ENCODE data around the gene PIGQ. TPM values are rescaled to one million over a fixed set of nuclear protein-coding genes. Genes with fewer than 3 reads are reported as not detected.

The PIGQ gene
- total RNA-seq, 1 experiment from 2014 or later, result 83.5 TPM

GRCh38 chr16:555528-556473, 14.0 kb upstream of the PIGQ start:
- ChIA-PET CTCF (no interaction called here), POLR2A (no interaction called here)
- no TSS peak for BruUV-seq (replicated peaks)
- TF ChIP-seq REST (IDR thresholded peaks at IDR 0.05; ENCODE audit: insufficient read depth in 1 of 2, low read depth in 2 of 2, low read length in 1 of 2) (no peak), SIN3A (IDR thresholded peaks at IDR 0.05; ENCODE audit: borderline replicate concordance, insufficient read depth, low read depth, low read length) (no peak), CTCF (IDR thresholded peaks at IDR 0.05) (peak; percentile 41), POLR2AphosphoS5 (IDR thresholded peaks at IDR 0.05; ENCODE audit: low read depth, low read length) (no peak), TCF7L2 (IDR thresholded peaks at IDR 0.05; ENCODE audit: low read depth, low read length) (no peak)
- no peaks in the 10 kb centered on the region for H3K27me3 ChIP-seq (ENCODE audit: control insufficient read depth, insufficient read depth, low read length)
- H3K27ac ChIP-seq (ENCODE audit: low read length), result no peak overlapping the region
- ATAC-seq (no peak), DNase-seq (ENCODE audit: low read depth, low spot score) (no peak)
- no peaks in the 10 kb centered on the region for H3K9me3 ChIP-seq (ENCODE audit: control insufficient read depth, insufficient read depth, low read depth, low read length)
- no peak overlapping the region for H3K4me3 ChIP-seq (ENCODE audit: low read depth in 2 of 2, low read length in 2 of 2)
- peaks cover 27% of the 10 kb centered on the region for H3K4me1 ChIP-seq (ENCODE audit: control insufficient read depth, insufficient read depth, low read length)
- intact Hi-C loops (cut with micrococcal nuclease; ENCODE audit: unreplicated experiment), result no loop called here
- in situ Hi-C loops (cut with HindIII; ENCODE audit: low pct_unique_long_range_greater_than_20kb, low sequenced_read_pairs), result no loop called here
- H3K36me3 ChIP-seq (ENCODE audit: control insufficient read depth, insufficient read depth, low read length), result no peaks in the 10 kb centered on the region

- Histone ChIP-seq H3K4me1 (ENCODE audit: control insufficient read depth, insufficient read depth, low read length) (peaks cover 27% of the 10 kb centered on the region), H3K27ac (ENCODE audit: low read length) (no peak overlapping the region), H3K4me3 (ENCODE audit: low read depth in 2 of 2, low read length in 2 of 2) (no peak overlapping the region), H3K27me3 (ENCODE audit: control insufficient read depth, insufficient read depth, low read length) (no peaks in the 10 kb centered on the region), H3K9me3 (ENCODE audit: control insufficient read depth, insufficient read depth, low read depth, low read length) (no peaks in the 10 kb centered on the region), H3K36me3 (ENCODE audit: control insufficient read depth, insufficient read depth, low read length) (no peaks in the 10 kb centered on the region)
- intact Hi-C loops (cut with micrococcal nuclease; ENCODE audit: unreplicated experiment) (no loop called here), in situ Hi-C loops (cut with HindIII; ENCODE audit: low pct_unique_long_range_greater_than_20kb, low sequenced_read_pairs) (no loop called here)
- ChIA-PET CTCF (no interaction called here), POLR2A (no interaction called here)
- no peak for DNase-seq (ENCODE audit: low read depth, low spot score)
- TF ChIP-seq CTCF (IDR thresholded peaks at IDR 0.05) (no peak), TCF7L2 (IDR thresholded peaks at IDR 0.05; ENCODE audit: low read depth, low read length) (no peak), SIN3A (IDR thresholded peaks at IDR 0.05; ENCODE audit: borderline replicate concordance, insufficient read depth, low read depth, low read length) (no peak), REST (IDR thresholded peaks at IDR 0.05; ENCODE audit: insufficient read depth in 1 of 2, low read depth in 2 of 2, low read length in 1 of 2) (no peak), POLR2AphosphoS5 (IDR thresholded peaks at IDR 0.05; ENCODE audit: low read depth, low read length) (no peak)
- BruUV-seq (replicated peaks), result no TSS peak
- ATAC-seq, result no peak
These were observed 13.1 kb upstream of the PIGQ start for GRCh38 chr16:556474-557173.
